Measurements from ENCODE around the gene NPTN. TPM values are rescaled to one million over a fixed set of nuclear protein-coding genes. Genes with fewer than 3 reads are reported as not detected.
"Not testable (repeated sequence)": the region's sequence is repeated elsewhere in the genome, so short reads cannot be mapped to it uniquely, and the experiment has no call there.

NPTN gene
- total and polyA plus RNA-seq, 2 experiments from 2014 or later: 56.3 to 113 TPM

GRCh38 chr15:73578026-73578425 lies 55.2 kb downstream of the NPTN start:
- Histone ChIP-seq H3K79me2 (replicated peaks; ENCODE audit: insufficient read depth) (no peaks in the 10 kb centered on the region), H3K4me2 (no peak overlapping the region), H3K4me3 (no peak overlapping the region), H3K36me3 (ENCODE audit: insufficient read depth) (peaks cover 16% of the 10 kb centered on the region), H3K4me1 (ENCODE audit: insufficient read depth) (no peaks in the 10 kb centered on the region), H3K9me2 (ENCODE audit: insufficient read depth) (no peaks in the 10 kb centered on the region), H3F3A (replicated peaks; ENCODE audit: low read depth) (no peaks in the 10 kb centered on the region), H4K20me1 (replicated peaks; ENCODE audit: insufficient read depth) (no peaks in the 10 kb centered on the region; the same call in 1 of the 2 replicates), H2AFZ (no peak overlapping the region), H3K27ac (ENCODE audit: low read depth) (0 out of 2 replicates have a peak overlapping the region, but pooled peaks have one; percentile 15), H3K27me3 (ENCODE audit: insufficient read depth) (no peaks in the 10 kb centered on the region)
- peaks cover 9% of the 10 kb centered on the region; the same call in 2 of the 3 replicates for H3K4me1 Mint-ChIP-seq
- H3K27me3 Mint-ChIP-seq (ENCODE audit: insufficient read depth, low read depth, poor library complexity): no peaks in the 10 kb centered on the region
- H3K4me3 Mint-ChIP-seq: no peak overlapping the region
- no peaks in the 10 kb centered on the region for H3K9me3 Mint-ChIP-seq
- DNase-seq (ENCODE audit: low spot score) (no peak), ATAC-seq (no peak)
- TF ChIP-seq ZNF331 (CRISPR knock-in tag; IDR thresholded peaks at IDR 0.05; ENCODE audit: low read depth) (no peak), ZNF462 (CRISPR knock-in tag; IDR thresholded peaks at IDR 0.05) (no peak), JUNB (IDR thresholded peaks at IDR 0.05; ENCODE audit: unreplicated experiment) (no peak), POLR2AphosphoS5 (IDR thresholded peaks at IDR 0.05; ENCODE audit: low read depth) (no peak)
- peaks cover 17% of the 10 kb centered on the region for H3K36me3 Mint-ChIP-seq (ENCODE audit: low read depth)
- peak overlapping the region; percentile 5; the same call in 1 of the 2 replicates for H3K27ac Mint-ChIP-seq

GRCh38 chr15:73577593-73577992 lies 55.6 kb downstream of the NPTN start:
- H3K4me1 ChIP-seq (ENCODE audit: insufficient read depth); H3K27me3 ChIP-seq (ENCODE audit: insufficient read depth); H3K9me3 Mint-ChIP-seq; H3K27me3 Mint-ChIP-seq (ENCODE audit: insufficient read depth, low read depth, poor library complexity); ATAC-seq; H2AFZ ChIP-seq; H3K79me2 ChIP-seq (replicated peaks; ENCODE audit: insufficient read depth); H3K4me1 Mint-ChIP-seq; H3K9me2 ChIP-seq (ENCODE audit: insufficient read depth); H3F3A ChIP-seq (replicated peaks; ENCODE audit: low read depth); H3K4me3 ChIP-seq; DNase-seq (ENCODE audit: low spot score); H3K27ac Mint-ChIP-seq; H3K4me3 Mint-ChIP-seq; H3K4me2 ChIP-seq; H4K20me1 ChIP-seq (replicated peaks; ENCODE audit: insufficient read depth): not testable (repeated sequence)
- H3K36me3 Mint-ChIP-seq (ENCODE audit: low read depth): peaks cover 17% of the 10 kb centered on the region; the same call in 2 of the 3 replicates
- peaks cover 12% of the 10 kb centered on the region for H3K36me3 ChIP-seq (ENCODE audit: insufficient read depth)
- 0 out of 2 replicates have a peak overlapping the region, but pooled peaks have one; percentile 15 for H3K27ac ChIP-seq (ENCODE audit: low read depth)

Measured in GM23338 (cell line).